GM18858 (cell line): ENCODE data around the gene NRG2.

Experiments used
- ATAC-seq: cut with Tn5 transposase; IDR thresholded peaks from one replicate; pipeline ENCODE4 v1.9.1; 2021; ENCODE audit not compliant: unreplicated experiment

NRG2 gene

GRCh38 chr5:139910901-139911300 is 132.2 kb downstream of the NRG2 start:
- ATAC-seq = no peak

GRCh38 chr5:139910036-139910435 is 133.1 kb downstream of the NRG2 start:
- ATAC-seq = no peak

- ATAC-seq = no peak
Observed at GRCh38 chr5:139908749-139909148, 134.3 kb downstream of the NRG2 start.

- no peak for ATAC-seq
Observed at GRCh38 chr5:139906661-139907060, 136.4 kb downstream of the NRG2 start.

GRCh38 chr5:139904816-139905661 is 138.1 kb downstream of the NRG2 start:
- ATAC-seq = no peak

- no peak for ATAC-seq
Observed at GRCh38 chr5:139904566-139904815, 138.6 kb downstream of the NRG2 start.

GRCh38 chr5:139903795-139904565 is 139.1 kb downstream of the NRG2 start:
- ATAC-seq = no peak

GRCh38 chr5:139903450-139903794 is 139.7 kb downstream of the NRG2 start:
- ATAC-seq = no peak

- ATAC-seq = no peak
Observed at GRCh38 chr5:139901986-139902385, 141.1 kb downstream of the NRG2 start.

- no peak for ATAC-seq
Observed at GRCh38 chr5:139901251-139901575, 141.9 kb downstream of the NRG2 start.

- ATAC-seq = no peak
Observed at GRCh38 chr5:139900546-139901250, 142.4 kb downstream of the NRG2 start.

- ATAC-seq = no peak
Observed at GRCh38 chr5:139898981-139899380, 144.1 kb downstream of the NRG2 start.

GRCh38 chr5:139897982-139898381 is 145.1 kb downstream of the NRG2 start:
- ATAC-seq = no peak

GRCh38 chr5:139897342-139897741 is 145.8 kb downstream of the NRG2 start:
- ATAC-seq = no peak

GRCh38 chr5:139896718-139897117 is 146.4 kb downstream of the NRG2 start:
- ATAC-seq = no peak

- ATAC-seq = no peak
Observed at GRCh38 chr5:139895647-139896046, 147.5 kb downstream of the NRG2 start.

GRCh38 chr5:139895046-139895445 is 148.1 kb downstream of the NRG2 start:
- ATAC-seq = no peak

- no peak for ATAC-seq
Observed at GRCh38 chr5:139893873-139894272, 149.2 kb downstream of the NRG2 start.

GRCh38 chr5:139889410-139889809 is 153.7 kb downstream of the NRG2 start:
- no peak for ATAC-seq

- no peak for ATAC-seq
Observed at GRCh38 chr5:139888370-139888769, 154.7 kb downstream of the NRG2 start.

- ATAC-seq = no peak
Observed at GRCh38 chr5:139886213-139886612, 156.9 kb downstream of the NRG2 start.

GRCh38 chr5:139885857-139886208 is 157.3 kb downstream of the NRG2 start:
- no peak for ATAC-seq
